CD4-positive, alpha-beta T cell treated with Interleukin-2 at 100 ng/mL for 4 hours (primary cell): ENCODE results near the gene AAK1.
"Not testable (repeated sequence)": the region's sequence is repeated elsewhere in the genome, so short reads cannot be mapped to it uniquely, and the experiment has no call there.

Source experiments
- DNase-seq: peaks from one replicate; pipeline ENCODE4 v3.0.0-alpha.2; 2020; ENCODE audit warnings: low spot score

AAK1 gene

GRCh38 chr2:69643602-69644505 lies at the start of gene AAK1:
Gene AAK1, minus strand, starts transcription at chr2:69643739. Its CDS starts 699 bp downstream, at chr2:69643040.
- peak; percentile 83 for DNase-seq

DNA sequence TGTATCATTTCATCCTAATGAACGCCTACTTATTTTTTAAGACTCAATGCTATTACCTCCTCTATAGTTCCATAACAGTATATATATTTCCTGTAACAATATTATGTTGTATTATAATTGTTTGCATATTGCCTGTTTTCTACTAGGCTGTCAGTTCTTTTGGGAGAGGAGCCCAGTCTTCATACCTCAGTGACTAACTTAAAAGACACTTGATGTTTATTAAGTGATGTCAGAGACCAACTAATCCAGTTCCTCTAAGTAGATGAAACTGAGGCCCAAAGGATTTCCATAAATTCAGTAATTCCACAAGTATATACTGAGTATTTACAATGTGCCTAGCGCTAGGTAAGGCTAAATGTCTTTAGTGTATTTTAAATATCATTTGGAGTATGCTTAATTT lies 48.9 kb upstream of the AAK1 start:
- DNase-seq, result no peak

GRCh38 chr2:69689969-69690368 lies 46.4 kb upstream of the AAK1 start:
- no peak for DNase-seq

DNA sequence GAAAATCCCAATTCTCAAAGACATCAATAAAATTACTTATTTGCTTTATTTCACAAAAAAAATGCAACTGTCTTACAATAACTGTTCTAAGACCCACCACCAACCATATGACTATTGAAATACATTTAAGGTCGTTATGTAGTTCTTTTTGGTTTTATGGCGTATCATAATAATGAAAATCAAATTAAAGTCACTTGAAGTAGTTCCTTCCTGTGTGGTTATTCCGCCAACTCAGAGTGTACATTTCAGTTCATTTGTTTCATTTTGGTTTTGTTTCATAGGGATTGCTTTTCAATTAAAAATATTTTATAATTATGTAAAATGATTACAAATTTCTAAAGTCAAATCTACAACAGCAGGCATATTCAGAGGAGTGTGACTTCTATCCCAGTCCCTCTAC lies 45.9 kb upstream of the AAK1 start:
- peak; percentile 22 for DNase-seq

DNA sequence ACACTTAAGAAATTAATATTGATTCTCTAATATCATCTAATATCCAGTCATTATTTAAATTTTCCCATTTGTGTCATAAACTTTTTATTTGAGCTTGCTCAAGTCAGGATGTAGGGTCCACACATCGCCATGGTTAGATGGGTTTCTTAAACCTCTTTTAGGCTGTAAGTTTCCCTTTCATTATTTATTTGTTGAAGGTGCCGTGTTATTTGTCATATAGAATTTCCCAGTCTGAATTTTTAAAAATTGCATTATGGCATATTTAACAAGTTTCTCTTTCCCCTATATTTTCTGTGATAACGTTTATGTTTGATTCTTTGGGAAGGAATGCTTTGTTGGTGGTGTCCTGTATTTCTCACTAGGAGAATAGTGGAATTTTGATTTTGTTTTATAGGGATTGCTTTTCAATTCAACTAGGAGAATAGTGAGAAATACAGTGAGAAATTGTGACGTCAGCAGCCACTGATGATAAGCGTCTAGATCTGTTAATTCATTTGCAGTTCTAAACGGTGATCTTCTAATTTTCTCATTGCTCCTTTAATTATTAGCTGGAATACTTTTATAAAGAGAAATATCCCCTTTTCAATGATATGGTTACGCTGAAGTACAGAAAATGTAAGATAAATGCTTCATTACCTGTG lies 44.6 kb upstream of the AAK1 start:
- no peak for DNase-seq

- no peak for DNase-seq
These were observed 43.3 kb upstream of the AAK1 start for GRCh38 chr2:69686813-69687212.

- peak; percentile 43 for DNase-seq
These were observed 41.9 kb upstream of the AAK1 start for GRCh38 chr2:69685321-69686048.

GRCh38 chr2:69683170-69683971 lies 39.8 kb upstream of the AAK1 start:
- no peak for DNase-seq

DNA sequence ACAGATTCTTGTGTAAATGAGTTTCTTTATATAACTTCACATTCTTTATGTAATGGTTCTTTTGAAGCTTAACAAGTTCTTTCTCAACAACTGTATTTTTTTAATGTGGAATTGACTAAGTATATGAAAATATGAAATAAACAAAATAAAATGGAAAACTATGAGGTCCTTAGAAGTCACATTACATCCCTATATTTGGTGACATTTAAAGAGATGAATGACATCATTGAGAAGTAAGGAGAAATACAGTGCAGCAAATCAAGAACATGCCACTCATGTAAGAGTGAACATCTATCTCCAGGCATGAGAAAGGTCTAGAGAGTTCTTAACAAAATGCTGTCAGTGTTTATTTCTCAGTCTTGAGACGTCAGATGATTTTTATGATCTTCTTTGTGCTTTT lies 39.0 kb upstream of the AAK1 start:
- no peak for DNase-seq

- DNase-seq, result no peak
These were observed 36.6 kb upstream of the AAK1 start for GRCh38 chr2:69680001-69680675.

DNA sequence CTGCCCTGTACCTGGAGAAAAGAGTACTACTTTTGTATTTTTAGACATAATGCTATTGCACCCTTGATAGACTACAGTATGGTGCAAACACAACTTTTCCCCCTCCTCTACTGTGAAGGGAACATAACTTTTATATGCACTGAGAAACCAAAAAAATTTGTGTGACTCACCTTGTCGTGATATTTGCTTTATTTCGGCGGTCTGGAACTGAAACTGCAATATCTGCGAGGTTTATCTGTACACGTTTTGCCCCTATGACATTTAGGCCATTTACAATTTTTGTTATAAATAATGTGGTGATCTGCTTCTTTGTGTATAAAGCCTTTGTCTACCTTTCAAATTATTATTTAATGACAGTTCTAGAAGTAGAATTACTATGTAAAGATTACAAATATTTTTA lies 34.4 kb upstream of the AAK1 start:
- DNase-seq, result no peak

- DNase-seq, result no peak
These were observed 32.6 kb upstream of the AAK1 start for GRCh38 chr2:69676146-69676545.

GRCh38 chr2:69674316-69674670 lies 30.8 kb upstream of the AAK1 start:
- DNase-seq, result no peak

GRCh38 chr2:69673098-69673497 lies 29.6 kb upstream of the AAK1 start:
- DNase-seq, result not testable (repeated sequence)

GRCh38 chr2:69669666-69670065 lies 26.1 kb upstream of the AAK1 start:
- no peak for DNase-seq

- DNase-seq, result no peak
These were observed 25.1 kb upstream of the AAK1 start for GRCh38 chr2:69668598-69668997.

GRCh38 chr2:69667805-69668382 lies 24.4 kb upstream of the AAK1 start:
- no peak for DNase-seq

DNA sequence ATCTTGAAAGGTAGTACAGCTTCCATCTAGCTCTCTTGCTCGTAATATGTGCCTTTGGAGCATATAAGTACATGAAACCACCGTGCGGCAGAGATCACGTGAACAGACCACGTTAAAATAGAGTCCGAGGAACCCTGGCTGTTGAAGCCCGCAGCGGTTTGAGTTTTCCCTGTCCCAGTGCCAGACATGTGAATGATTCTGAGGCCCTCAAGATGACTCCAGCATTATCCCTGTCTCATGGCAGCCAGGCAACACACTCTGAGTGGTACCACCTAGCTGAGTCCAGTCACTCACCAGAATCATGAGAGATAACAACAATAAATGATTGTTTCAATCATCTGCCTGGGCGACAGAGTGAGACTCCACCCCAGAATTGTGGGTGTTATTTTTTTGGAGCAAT lies 21.6 kb upstream of the AAK1 start:
- DNase-seq, result no peak

GRCh38 chr2:69663860-69664259 lies 20.3 kb upstream of the AAK1 start:
- no peak for DNase-seq

DNA sequence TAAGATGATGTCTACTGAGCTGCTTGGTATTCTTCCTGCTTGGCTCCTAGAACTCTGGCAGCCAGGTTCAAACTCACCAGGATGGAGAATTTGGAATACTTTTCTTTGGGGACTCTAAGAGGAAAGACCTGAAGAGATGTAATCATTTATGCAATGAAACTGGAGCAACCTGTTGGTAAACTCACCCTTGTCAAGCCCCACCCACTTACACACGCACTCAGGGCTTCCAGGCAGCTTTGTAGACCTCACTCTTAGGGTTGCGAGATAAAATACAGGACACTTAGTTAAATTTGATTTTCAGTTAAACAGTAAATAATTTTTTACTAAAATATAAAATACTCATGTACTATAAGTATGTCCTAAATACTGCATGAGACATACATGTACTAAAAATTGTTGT lies 19.0 kb upstream of the AAK1 start:
- DNase-seq, result not testable (repeated sequence)

DNA sequence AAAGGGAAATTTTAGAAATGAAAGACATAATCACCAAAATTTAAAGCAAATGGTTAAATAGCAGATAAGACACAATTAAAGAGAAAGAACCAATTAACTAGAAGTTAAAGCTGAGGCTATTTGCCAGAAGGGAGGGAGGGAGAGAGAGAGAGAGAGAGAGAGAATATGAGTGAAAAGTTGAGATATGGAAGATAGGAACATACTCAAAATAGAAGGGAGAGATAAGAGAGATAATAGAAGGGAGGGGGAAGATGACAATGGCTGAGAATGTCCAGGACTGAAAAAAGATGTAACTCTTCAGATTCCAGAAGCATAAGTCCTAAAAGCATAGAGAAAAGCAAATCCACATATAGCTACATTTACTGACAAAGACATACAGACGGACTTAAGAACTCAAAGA lies 17.1 kb upstream of the AAK1 start:
- DNase-seq, result no peak
